Subcutaneous abdominal adipose tissue (tissue), 5 donors: ENCODE results near the gene DUSP18.
A peak's percentile ranks its signal among the peaks of the same experiment; 100 is the strongest.
"Not testable (repeated sequence)": the region's sequence is repeated elsewhere in the genome, so short reads cannot be mapped to it uniquely, and the experiment has no call there.

Experiments used
- H3K27ac ChIP-seq: one replicate; pipeline ENCODE4 v1.7.0; 2013; ENCODE audit warnings: low read depth, mild to moderate bottlenecking, inconsistent platforms, low read length, moderate library complexity
- H3K27me3 ChIP-seq, 5 donors: one replicate each; pipeline ENCODE4 v1.7.0; 2013; ENCODE audit warnings: low read length in 5 of 5, inconsistent platforms in 1 of 5; ENCODE audit not compliant: control insufficient read depth in 5 of 5, insufficient read depth in 4 of 5
- H3K36me3 ChIP-seq, 5 donors: one replicate each; pipeline ENCODE4 v1.7.0; 2013; ENCODE audit warnings: low read length in 5 of 5; ENCODE audit not compliant: control insufficient read depth in 5 of 5, insufficient read depth in 5 of 5
- H3K4me1 ChIP-seq, 5 donors: one replicate each; pipeline ENCODE4 v1.7.0; 2013; ENCODE audit warnings: low read length in 5 of 5, mild to moderate bottlenecking in 3 of 5, moderate library complexity in 1 of 5; ENCODE audit not compliant: control insufficient read depth in 5 of 5, insufficient read depth in 5 of 5
- H3K4me3 ChIP-seq, 5 donors: one replicate each; pipeline ENCODE4 v1.7.0; 2013; ENCODE audit warnings: low read length in 5 of 5, low read depth in 1 of 5
- H3K9ac ChIP-seq, 5 donors: one replicate each; pipeline ENCODE4 v1.7.0; 2013; ENCODE audit warnings: low read length in 5 of 5, mild to moderate bottlenecking in 4 of 5, moderate library complexity in 3 of 5
- H3K9me3 ChIP-seq, 5 donors: one replicate each; pipeline ENCODE4 v1.7.0; 2013; ENCODE audit warnings: low read length in 5 of 5; ENCODE audit not compliant: control insufficient read depth in 5 of 5
- donor health status: healthy.
- donor health status: healthy.
- donor health status: healthy.
- donor health status: healthy.
- donor health status: healthy.

The DUSP18 gene

DNA sequence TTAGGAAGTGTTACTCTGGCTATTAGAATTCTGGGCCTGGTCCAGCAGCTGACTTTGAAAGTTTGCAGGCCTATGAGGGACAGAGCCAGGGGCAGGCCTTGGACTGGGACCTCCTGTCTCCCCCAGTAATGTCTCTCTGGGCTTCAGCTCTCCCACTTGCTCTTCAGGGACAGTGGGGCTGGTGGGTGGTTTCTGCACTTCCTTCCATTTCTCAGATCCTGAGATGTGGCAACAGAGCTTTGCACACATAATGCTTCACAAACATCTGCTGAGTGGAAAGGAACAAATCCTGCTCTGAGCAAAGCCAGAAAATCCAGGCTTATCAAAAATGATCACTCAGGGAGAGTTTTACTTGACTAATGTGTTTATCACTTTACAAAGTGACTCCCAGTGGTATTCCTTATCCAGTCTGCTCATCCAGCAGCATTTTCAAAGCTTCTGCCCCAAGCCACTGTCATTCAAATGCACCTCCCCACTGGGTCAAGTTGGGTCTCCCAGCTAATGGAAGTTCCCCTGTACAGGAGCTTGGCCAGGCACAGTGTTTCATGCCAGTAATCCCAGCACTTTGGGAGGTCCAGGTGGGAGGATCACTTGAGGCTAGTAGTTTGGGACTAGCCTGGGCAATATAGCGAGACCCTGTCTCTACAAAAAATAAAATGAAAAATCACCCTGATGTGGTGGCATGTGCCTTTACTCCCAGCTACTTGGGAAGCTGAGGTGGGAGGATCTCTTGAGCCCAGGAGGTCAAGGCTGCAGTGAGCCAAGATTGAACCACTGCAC is 13.5 kb upstream of the DUSP18 start:
- H3K9me3 ChIP-seq, result no peaks in the 10 kb centered on the region
- no peak overlapping the region for H3K4me3 ChIP-seq
- H3K27me3 ChIP-seq, result peaks cover 0 to 5% (median 0%) of the 10 kb centered on the region in 5 donors
- no peaks in the 10 kb centered on the region for H3K36me3 ChIP-seq
- H3K9ac ChIP-seq, result no peak overlapping the region
- H3K27ac ChIP-seq, result no peak overlapping the region
- peaks cover 0 to 4% (median 0%) of the 10 kb centered on the region in 5 donors for H3K4me1 ChIP-seq

DNA sequence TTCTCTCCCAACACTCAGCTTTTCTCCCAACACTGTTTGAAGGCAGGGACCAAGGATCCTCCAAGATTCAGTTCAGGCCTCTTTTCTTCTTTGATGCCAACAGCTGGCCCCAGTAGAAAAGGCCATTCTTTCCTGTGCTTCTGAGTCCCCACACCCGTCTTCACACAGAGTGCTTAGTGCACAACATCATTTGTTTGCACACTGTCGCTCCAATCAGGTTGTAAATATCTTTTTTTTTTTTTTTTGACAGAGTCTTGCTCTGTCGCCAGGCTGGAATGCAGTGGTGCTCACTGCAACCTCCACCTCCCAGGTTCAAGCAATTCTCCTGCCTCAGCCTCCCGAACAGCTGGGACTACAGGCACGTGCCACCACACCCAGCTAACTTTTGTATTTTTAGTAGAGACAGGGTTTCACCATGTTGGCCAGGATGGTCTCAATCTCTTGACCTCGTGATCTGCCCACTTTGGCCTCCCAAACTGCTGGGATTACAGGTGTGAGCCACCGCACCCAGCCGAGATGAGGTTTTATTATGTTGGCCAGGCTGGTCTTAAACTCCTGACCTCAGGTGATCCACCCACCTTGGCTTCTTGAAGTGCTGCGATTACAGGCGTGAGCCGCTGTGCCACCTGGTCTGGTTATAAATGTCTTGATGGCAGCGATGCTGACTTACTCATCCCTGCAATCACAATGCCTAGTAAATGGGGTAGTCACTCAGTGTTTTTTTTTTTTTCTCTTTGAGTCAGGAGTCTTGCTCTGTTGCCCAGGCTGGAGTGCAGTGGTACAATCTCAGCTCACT is 12.4 kb upstream of the DUSP18 start:
- H3K9ac ChIP-seq, H3K27me3 ChIP-seq, H3K9me3 ChIP-seq, H3K36me3 ChIP-seq, H3K4me3 ChIP-seq, H3K4me1 ChIP-seq, H3K27ac ChIP-seq: not testable (repeated sequence)

DNA sequence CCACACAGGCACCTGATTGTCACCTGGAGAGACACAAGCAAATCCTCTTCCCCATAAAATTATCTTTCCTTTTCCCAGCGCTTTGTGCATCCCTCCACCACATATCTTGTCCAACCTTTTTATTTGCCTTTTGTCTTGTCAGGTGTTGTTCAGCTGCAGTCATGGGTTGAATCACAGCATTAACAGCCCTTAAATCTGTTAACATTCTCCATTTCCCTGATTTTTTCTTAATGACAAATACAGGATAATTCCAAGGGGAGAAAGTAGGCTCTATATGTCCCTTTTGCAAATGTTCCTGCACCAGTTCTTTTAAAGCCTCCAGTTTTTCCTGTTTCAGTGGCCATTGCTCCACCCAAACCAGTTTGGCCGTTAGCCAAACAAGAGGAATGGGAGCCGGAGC is 8.9 kb upstream of the DUSP18 start:
- not testable (repeated sequence) for H3K4me1 ChIP-seq, H3K36me3 ChIP-seq, H3K4me3 ChIP-seq, H3K27ac ChIP-seq, H3K9me3 ChIP-seq, H3K9ac ChIP-seq
- H3K27me3 ChIP-seq, result peaks cover 0 to 15% (median 5%) of the 10 kb centered on the region in 5 donors

DNA sequence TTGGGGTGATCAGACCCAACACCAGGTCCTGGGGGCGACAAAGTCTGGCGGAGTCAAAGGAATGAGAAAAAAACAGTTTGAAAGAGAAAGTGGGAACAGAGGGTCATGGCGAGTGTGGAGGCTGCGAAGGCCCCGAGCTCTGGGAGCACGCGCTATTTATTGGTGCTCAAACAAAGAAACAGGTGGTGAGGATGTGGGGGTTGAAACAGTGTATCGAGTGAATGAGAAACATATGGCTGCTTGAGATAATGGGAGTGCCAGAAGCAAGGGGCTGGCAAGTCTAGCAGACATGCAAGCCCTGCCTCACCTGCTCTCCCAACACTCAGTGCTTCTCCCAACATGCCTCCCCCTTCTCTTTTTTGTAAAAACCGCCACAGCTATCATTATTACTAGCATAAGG is 7.8 kb upstream of the DUSP18 start:
- no peak overlapping the region for H3K4me3 ChIP-seq
- no peaks in the 10 kb centered on the region for H3K9me3 ChIP-seq
- H3K9ac ChIP-seq, result no peak overlapping the region
- no peaks in the 10 kb centered on the region for H3K4me1 ChIP-seq
- peaks cover 0 to 15% (median 5%) of the 10 kb centered on the region in 5 donors for H3K27me3 ChIP-seq
- H3K27ac ChIP-seq, result no peak overlapping the region
- no peaks in the 10 kb centered on the region for H3K36me3 ChIP-seq

DNA sequence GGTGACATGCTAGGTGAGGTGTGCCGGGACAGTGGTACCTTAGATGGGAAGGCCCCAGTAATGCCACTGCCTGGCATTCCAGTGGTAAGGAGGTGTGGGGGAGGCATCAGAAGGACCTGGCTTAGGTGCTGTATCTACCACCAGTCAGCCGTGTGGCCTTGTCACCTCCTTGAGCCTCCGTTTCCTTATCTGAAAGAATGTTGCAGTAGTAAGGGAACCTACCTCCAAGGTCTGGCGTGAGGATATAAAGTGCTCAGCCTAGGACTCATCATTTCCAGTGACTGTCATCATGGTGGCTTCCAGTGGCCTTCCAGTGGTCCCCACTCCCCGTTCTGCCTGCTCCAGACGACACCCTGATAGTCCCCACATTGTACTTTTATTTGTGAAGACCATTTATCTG is 6.8 kb upstream of the DUSP18 start:
- Histone ChIP-seq H3K36me3 (no peaks in the 10 kb centered on the region), H3K9ac (no peak overlapping the region), H3K9me3 (no peaks in the 10 kb centered on the region), H3K4me1 (no peaks in the 10 kb centered on the region), H3K27me3 (peaks cover 0 to 15% (median 5%) of the 10 kb centered on the region in 5 donors), H3K4me3 (no peak overlapping the region), H3K27ac (no peak overlapping the region)

DNA sequence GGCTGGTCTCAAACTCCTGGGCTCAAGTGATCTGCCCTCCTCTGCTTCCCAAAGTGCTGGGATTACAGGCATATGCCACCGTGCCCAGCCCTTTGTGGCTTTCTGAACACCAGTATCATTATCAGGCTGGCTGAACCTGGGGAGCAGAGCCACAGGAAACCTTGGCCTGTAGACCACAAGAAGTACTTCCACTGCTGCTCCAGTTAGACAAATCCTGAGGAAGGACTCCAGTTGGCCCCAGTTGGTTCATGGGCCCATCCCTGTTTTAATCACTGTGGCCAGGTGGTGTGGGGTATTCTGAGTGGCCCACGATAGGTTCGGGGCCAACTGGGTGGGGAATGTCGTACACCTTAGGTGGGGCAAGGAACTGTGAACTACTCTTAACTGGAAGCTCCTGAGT is 5.5 kb upstream of the DUSP18 start:
- Histone ChIP-seq H3K36me3 (no peaks in the 10 kb centered on the region), H3K9ac (no peak overlapping the region), H3K27ac (no peak overlapping the region), H3K4me3 (no peak overlapping the region), H3K9me3 (no peaks in the 10 kb centered on the region), H3K27me3 (peaks cover 0 to 14% (median 5%) of the 10 kb centered on the region in 5 donors), H3K4me1 (peaks cover 0 to 5% (median 5%) of the 10 kb centered on the region in 5 donors)

DNA sequence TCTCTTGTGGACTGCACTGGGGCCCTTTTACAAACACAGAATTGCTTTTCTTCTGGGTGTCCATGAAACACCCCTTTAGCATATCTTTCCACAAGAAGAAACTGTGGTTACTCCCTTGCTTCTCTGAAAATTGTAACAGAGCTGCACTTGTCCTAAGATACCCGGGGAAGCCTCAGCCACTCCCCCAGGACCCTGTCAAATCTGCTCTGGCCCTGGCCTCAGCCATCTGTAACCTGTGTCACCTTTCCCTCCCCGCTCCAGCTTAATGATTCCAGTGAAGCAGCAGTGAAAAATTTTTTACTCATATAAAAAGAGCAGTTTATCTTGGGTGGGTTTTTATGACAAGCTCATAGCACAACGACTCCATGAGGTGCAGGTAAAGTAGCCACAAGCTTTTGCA is 3.4 kb upstream of the DUSP18 start:
- H3K9me3 ChIP-seq, result no peaks in the 10 kb centered on the region
- H3K4me1 ChIP-seq, result peaks cover 2 to 22% (median 18%) of the 10 kb centered on the region in 5 donors

DNA sequence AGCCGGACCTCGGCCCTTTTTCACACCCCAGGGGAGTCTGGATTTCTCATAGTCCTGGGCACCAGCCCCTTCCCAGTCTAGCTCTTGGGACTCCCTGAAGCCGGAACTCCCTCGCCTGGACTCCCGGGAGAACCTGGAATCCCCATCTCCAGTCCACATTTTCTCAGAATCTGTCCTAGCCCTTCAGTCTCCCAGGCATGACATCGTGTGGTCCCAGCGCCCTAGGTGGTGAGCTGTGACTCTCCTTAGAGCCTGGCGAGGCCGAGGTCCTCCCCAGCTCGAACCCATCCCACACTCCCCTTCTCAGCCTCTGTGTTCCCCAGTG is 673 bp upstream of the DUSP18 start:
- no peaks in the 10 kb centered on the region for H3K27me3 ChIP-seq
- H3K27ac ChIP-seq, result peak overlapping the region; percentile 46
- peak overlapping the region in 4 of 5 donors; percentile 52 to 87 (median 71) for H3K9ac ChIP-seq

More for the DNA sequence above, 3.4 kb upstream of the DUSP18 start:
- no peaks in the 10 kb centered on the region for H3K36me3 ChIP-seq
- H3K9ac ChIP-seq, result no peak overlapping the region
- H3K4me3 ChIP-seq, result no peak overlapping the region
- peaks cover 0 to 12% (median 5%) of the 10 kb centered on the region in 5 donors for H3K27me3 ChIP-seq
- H3K27ac ChIP-seq, result no peak overlapping the region

DNA sequence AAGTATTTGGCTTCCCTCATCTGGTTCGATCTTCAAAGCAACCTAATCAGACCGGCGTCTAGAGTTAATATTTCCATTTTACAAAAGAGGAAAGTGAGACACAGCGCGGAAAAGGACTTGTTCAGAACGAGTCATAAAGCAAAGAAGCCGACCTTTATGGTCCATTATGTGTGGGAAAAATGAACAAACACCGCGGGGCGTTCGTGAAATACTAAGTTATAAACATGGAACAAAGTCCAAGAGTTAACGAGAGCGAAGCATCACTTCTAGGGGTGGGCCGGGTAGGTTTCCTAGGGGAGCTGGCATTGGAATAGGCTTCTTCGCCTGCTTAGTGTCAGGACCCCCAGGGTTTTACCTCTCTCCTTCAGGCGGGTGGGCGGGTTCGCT is 575 bp downstream of the DUSP18 start:
- H3K27ac ChIP-seq, result peak overlapping the region; percentile 46
- H3K9ac ChIP-seq, result peak overlapping the region; percentile 52 to 87 (median 73)
- H3K27me3 ChIP-seq, result no peaks in the 10 kb centered on the region
- peaks cover 0 to 22% (median 20%) of the 10 kb centered on the region in 5 donors for H3K36me3 ChIP-seq
- peak overlapping the region; percentile 88 to 96 (median 91) for H3K4me3 ChIP-seq
- H3K9me3 ChIP-seq, result no peaks in the 10 kb centered on the region
- peaks cover 2 to 24% (median 18%) of the 10 kb centered on the region in 5 donors for H3K4me1 ChIP-seq

More for the DNA sequence above, 673 bp upstream of the DUSP18 start:
- H3K9me3 ChIP-seq, result no peaks in the 10 kb centered on the region
- peaks cover 0 to 11% (median 10%) of the 10 kb centered on the region in 5 donors for H3K36me3 ChIP-seq
- peaks cover 2 to 24% (median 18%) of the 10 kb centered on the region in 5 donors for H3K4me1 ChIP-seq
- H3K4me3 ChIP-seq, result peak overlapping the region; percentile 70 to 96 (median 90)

DNA sequence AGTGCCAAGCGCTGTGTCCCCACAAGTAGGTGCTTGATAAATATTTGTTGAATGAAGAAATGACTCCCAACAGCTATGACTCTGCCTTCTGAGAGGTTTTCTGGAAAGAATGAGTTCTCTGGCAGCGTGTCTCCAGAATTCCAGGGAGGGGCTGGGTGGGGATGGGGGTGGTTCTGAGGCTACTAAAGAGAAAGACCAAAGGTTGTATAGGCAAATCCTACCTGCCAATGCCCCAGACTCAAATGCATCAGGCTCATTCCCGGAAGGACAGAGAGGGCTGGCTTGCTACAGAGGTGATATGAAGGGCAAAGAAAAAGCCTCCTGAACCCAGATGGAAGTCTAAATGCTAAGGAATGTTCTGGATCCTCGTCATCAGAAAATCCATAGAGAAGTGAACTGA is 1.9 kb downstream of the DUSP18 start:
- Histone ChIP-seq H3K4me3 (no peak overlapping the region), H3K27me3 (no peaks in the 10 kb centered on the region), H3K9ac (no peak overlapping the region), H3K27ac (no peak overlapping the region), H3K4me1 (peaks cover 2 to 24% (median 18%) of the 10 kb centered on the region in 5 donors), H3K9me3 (no peaks in the 10 kb centered on the region), H3K36me3 (peaks cover 0 to 28% (median 20%) of the 10 kb centered on the region in 5 donors)
